PC-3 (cell line): ENCODE data around the gene KISS1R.

ENCODE experiments used
- CTCF ChIP-seq: fragments of 300-600 bp; sonication (generic); conservative IDR thresholded peaks from 2 replicates; pipeline ENCODE4 v1.5.1; 2017; ENCODE audit warnings: antibody characterized with exemption, low read depth, mild to moderate bottlenecking, low read length
- EZH2 ChIP-seq: fragments of 300-600 bp; sonication (generic); IDR thresholded peaks from one replicate; pipeline ENCODE4 v1.6.1; 2017; ENCODE audit warnings: antibody characterized with exemption, mild to moderate bottlenecking, low read length; ENCODE audit not compliant: unreplicated experiment
- EZH2phosphoT487 ChIP-seq: fragments of 300-600 bp; sonication (generic); IDR thresholded peaks from 2 replicates; pipeline ENCODE4 v1.6.1; 2018; ENCODE audit warnings: mild to moderate bottlenecking, antibody characterized with exemption, low read length, borderline replicate concordance

- no peak for TF ChIP-seq CTCF
- no peak for TF ChIP-seq EZH2
- TF ChIP-seq EZH2phosphoT487: no peak
Measured at GRCh38 chr19:911197-912033, 5.7 kb upstream of the KISS1R start.
